C4-2B (cell line): ENCODE results near the gene ABCB11.

Experiments used
- CTCF ChIP-seq: fragments of 450-650 bp; conservative IDR thresholded peaks from 2 replicates; pipeline ENCODE4 v1.5.1; 2017; ENCODE audit warnings: mild to moderate bottlenecking
- ZFX ChIP-seq: fragments of 450-650 bp; IDR thresholded peaks from 2 replicates; pipeline ENCODE4 v1.6.1; 2017

GRCh38 chr2:168999668-169000213 lies 31.4 kb downstream of the ABCB11 start:
- no peak for TF ChIP-seq ZFX
- TF ChIP-seq CTCF = no peak
